ENCODE data around the gene PRPH. TPM values are rescaled to one million over a fixed set of nuclear protein-coding genes. Genes with fewer than 3 reads are reported as not detected.

PRPH gene
- total and polyA plus RNA-seq, 2 of the 8 experiments (the other 6 are each of a cell fraction or from before 2014, with no cell fraction given), result 0.79 to 1.4 TPM

DNA sequence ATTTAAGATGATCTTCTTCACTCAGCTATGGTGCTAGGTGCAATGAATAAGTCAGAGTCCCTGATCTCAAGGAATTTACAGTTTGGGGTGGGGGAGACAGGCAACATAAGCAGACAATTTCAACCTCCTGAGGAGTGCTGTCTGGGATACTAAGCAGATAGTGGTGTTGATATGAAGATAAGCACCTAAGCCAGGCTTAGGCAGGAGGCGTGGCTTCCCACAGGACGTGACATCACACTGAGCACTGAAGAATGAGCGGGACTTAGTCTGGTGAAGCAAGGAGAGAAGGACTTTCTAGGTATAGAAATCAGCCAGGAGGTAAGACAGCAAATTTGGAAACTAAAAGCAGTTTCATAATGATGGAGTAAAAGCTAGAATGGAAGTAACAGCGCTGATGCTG lies 6.8 kb downstream of the PRPH start (continued):
- TF ChIP-seq, protein P1, sequence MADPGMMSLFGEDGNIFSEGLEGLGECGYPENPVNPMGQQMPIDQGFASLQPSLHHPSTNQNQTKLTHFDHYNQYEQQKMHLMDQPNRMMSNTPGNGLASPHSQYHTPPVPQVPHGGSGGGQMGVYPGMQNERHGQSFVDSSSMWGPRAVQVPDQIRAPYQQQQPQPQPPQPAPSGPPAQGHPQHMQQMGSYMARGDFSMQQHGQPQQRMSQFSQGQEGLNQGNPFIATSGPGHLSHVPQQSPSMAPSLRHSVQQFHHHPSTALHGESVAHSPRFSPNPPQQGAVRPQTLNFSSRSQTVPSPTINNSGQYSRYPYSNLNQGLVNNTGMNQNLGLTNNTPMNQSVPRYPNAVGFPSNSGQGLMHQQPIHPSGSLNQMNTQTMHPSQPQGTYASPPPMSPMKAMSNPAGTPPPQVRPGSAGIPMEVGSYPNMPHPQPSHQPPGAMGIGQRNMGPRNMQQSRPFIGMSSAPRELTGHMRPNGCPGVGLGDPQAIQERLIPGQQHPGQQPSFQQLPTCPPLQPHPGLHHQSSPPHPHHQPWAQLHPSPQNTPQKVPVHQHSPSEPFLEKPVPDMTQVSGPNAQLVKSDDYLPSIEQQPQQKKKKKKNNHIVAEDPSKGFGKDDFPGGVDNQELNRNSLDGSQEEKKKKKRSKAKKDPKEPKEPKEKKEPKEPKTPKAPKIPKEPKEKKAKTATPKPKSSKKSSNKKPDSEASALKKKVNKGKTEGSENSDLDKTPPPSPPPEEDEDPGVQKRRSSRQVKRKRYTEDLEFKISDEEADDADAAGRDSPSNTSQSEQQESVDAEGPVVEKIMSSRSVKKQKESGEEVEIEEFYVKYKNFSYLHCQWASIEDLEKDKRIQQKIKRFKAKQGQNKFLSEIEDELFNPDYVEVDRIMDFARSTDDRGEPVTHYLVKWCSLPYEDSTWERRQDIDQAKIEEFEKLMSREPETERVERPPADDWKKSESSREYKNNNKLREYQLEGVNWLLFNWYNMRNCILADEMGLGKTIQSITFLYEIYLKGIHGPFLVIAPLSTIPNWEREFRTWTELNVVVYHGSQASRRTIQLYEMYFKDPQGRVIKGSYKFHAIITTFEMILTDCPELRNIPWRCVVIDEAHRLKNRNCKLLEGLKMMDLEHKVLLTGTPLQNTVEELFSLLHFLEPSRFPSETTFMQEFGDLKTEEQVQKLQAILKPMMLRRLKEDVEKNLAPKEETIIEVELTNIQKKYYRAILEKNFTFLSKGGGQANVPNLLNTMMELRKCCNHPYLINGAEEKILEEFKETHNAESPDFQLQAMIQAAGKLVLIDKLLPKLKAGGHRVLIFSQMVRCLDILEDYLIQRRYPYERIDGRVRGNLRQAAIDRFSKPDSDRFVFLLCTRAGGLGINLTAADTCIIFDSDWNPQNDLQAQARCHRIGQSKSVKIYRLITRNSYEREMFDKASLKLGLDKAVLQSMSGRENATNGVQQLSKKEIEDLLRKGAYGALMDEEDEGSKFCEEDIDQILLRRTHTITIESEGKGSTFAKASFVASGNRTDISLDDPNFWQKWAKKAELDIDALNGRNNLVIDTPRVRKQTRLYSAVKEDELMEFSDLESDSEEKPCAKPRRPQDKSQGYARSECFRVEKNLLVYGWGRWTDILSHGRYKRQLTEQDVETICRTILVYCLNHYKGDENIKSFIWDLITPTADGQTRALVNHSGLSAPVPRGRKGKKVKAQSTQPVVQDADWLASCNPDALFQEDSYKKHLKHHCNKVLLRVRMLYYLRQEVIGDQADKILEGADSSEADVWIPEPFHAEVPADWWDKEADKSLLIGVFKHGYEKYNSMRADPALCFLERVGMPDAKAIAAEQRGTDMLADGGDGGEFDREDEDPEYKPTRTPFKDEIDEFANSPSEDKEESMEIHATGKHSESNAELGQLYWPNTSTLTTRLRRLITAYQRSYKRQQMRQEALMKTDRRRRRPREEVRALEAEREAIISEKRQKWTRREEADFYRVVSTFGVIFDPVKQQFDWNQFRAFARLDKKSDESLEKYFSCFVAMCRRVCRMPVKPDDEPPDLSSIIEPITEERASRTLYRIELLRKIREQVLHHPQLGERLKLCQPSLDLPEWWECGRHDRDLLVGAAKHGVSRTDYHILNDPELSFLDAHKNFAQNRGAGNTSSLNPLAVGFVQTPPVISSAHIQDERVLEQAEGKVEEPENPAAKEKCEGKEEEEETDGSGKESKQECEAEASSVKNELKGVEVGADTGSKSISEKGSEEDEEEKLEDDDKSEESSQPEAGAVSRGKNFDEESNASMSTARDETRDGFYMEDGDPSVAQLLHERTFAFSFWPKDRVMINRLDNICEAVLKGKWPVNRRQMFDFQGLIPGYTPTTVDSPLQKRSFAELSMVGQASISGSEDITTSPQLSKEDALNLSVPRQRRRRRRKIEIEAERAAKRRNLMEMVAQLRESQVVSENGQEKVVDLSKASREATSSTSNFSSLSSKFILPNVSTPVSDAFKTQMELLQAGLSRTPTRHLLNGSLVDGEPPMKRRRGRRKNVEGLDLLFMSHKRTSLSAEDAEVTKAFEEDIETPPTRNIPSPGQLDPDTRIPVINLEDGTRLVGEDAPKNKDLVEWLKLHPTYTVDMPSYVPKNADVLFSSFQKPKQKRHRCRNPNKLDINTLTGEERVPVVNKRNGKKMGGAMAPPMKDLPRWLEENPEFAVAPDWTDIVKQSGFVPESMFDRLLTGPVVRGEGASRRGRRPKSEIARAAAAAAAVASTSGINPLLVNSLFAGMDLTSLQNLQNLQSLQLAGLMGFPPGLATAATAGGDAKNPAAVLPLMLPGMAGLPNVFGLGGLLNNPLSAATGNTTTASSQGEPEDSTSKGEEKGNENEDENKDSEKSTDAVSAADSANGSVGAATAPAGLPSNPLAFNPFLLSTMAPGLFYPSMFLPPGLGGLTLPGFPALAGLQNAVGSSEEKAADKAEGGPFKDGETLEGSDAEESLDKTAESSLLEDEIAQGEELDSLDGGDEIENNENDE (IDR thresholded peaks at IDR 0.05; ENCODE audit: insufficient replicate concordance, low read length), result no peak
- no peak for TF ChIP-seq RAD21 (IDR thresholded peaks at IDR 0.05 in 1 of 2, conservative IDR thresholded peaks at IDR 0.05 in 1 of 2; ENCODE audit: low read depth in 2 of 2, low read length in 2 of 2)

All from H1 (cell line).